ENCODE data around the gene KCNC4. TPM values are rescaled to one million over a fixed set of nuclear protein-coding genes. Genes with fewer than 3 reads are reported as not detected.

Gene KCNC4
- total RNA-seq, 1 donor, result 6.8 TPM

DNA sequence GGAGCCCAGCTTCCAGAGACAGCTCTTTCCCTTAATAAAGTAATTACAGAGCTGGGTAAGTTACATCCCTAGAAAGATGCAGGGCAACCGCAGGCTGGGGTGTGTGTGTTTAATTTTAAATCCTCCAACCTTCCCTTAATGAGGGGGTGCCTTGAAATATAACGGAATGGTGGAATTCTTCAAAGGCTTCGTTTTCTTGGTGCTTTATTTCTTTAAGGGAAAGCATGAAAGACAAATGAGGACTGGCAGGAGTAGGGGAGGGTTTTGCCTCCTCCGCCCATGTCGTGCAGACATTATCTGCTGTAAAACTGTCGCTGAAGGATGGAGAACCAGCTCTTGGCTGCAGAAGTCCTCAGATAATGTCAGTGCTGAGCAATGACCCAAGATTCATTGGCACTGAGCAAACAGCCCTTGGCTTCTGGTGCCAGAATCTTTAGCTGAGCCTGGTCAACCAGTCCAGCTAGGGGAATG lies 44.3 kb upstream of the KCNC4 start:
- TF ChIP-seq, protein P1, sequence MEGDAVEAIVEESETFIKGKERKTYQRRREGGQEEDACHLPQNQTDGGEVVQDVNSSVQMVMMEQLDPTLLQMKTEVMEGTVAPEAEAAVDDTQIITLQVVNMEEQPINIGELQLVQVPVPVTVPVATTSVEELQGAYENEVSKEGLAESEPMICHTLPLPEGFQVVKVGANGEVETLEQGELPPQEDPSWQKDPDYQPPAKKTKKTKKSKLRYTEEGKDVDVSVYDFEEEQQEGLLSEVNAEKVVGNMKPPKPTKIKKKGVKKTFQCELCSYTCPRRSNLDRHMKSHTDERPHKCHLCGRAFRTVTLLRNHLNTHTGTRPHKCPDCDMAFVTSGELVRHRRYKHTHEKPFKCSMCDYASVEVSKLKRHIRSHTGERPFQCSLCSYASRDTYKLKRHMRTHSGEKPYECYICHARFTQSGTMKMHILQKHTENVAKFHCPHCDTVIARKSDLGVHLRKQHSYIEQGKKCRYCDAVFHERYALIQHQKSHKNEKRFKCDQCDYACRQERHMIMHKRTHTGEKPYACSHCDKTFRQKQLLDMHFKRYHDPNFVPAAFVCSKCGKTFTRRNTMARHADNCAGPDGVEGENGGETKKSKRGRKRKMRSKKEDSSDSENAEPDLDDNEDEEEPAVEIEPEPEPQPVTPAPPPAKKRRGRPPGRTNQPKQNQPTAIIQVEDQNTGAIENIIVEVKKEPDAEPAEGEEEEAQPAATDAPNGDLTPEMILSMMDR (IDR thresholded peaks at IDR 0.05; ENCODE audit: insufficient read depth, low read length), result no peak
- H3K4me3 ChIP-seq (ENCODE audit: low read depth, low read length), result no peak overlapping the region
- no peak for DNase-seq (ENCODE audit: low read depth)

DNA sequence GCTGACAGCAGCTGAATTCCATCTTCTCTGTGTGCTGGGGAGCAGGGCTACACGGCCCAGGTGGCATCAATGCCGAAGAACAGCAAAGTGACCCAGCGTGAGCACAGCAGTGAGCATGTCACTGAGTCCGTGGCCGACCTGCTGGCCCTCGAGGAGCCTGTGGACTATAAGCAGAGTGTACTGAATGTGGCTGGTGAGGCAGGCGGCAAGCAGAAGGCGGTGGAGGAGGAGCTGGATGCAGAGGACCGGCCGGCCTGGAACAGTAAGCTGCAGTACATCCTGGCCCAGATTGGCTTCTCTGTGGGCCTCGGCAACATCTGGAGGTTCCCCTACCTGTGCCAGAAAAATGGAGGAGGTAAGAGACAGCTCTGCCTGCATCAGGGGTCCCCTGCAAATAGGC lies 43.3 kb upstream of the KCNC4 start:
- DNase-seq (ENCODE audit: low read depth), result no peak
- TF ChIP-seq, protein P1 (IDR thresholded peaks at IDR 0.05; ENCODE audit: insufficient read depth, low read length), result no peak
- no peak overlapping the region for H3K4me3 ChIP-seq (ENCODE audit: low read depth, low read length)

DNA sequence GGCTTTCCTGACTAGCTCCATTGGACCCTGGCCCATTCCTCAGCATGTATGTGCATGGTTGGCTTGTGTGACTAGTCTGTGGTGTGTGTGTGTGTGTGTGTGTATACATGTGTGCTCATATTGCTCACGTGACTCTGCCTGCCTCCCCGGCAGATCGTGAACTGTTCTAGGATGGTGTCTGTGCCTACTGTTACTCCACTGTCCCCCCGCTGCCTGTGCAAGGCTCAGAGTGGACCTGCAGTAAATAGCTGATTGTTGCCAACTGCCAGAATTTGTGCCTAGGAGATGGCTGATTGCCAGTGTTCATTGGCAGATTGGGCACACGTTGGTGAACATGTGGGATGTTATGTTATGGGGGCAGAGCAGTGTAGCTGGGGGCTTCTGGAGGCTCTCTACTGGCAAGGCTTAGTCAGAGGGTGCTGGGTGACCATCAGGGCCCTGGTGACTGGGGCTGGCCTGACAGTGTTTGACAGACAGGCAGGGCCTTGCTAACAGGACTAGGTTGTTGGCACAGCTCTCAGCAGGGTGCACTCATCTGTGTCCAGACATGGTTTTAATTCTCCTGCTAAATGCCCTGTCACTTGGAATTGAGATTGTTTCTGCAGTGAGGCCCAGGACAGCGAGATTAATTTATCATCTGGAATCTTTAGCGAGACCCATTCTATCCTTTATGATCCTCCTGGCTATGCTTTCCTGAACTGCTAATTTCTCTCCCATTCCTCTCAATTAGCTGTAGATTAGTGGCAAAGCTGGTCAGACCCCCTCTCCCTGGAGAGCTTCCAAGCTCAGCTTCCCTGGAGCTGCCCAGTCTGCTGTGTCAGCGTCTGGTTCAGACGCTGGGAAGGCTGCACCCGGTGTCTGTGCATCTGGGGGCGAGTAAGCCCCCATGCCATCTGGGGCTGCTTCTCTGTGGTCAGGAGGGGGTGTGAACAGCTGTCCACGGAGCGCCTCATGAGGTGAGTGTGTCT lies 39.1 kb upstream of the KCNC4 start:
- H3K4me3 ChIP-seq (ENCODE audit: low read depth, low read length), result no peak overlapping the region
- DNase-seq (ENCODE audit: low read depth), result no peak
- TF ChIP-seq, protein P1 (IDR thresholded peaks at IDR 0.05; ENCODE audit: insufficient read depth, low read length), result no peak

DNA sequence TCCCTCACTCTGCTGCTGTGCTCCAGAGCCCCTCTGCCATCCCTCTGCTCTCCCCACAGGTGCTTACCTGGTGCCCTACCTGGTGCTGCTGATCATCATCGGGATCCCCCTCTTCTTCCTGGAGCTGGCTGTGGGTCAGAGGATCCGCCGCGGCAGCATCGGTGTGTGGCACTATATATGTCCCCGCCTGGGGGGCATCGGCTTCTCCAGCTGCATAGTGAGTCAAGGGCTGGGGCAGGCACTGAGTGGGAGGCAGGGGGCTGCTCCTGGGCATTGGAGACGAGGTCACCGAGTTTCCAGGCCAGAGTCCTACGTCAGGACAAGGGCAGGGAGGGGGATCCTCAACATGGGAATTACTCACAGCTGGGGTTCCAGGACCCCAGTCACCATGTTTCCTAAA lies 38.1 kb upstream of the KCNC4 start:
- TF ChIP-seq, protein P1 (IDR thresholded peaks at IDR 0.05; ENCODE audit: insufficient read depth, low read length), result no peak
- H3K4me3 ChIP-seq (ENCODE audit: low read depth, low read length), result no peak overlapping the region
- no peak for DNase-seq (ENCODE audit: low read depth)

DNA sequence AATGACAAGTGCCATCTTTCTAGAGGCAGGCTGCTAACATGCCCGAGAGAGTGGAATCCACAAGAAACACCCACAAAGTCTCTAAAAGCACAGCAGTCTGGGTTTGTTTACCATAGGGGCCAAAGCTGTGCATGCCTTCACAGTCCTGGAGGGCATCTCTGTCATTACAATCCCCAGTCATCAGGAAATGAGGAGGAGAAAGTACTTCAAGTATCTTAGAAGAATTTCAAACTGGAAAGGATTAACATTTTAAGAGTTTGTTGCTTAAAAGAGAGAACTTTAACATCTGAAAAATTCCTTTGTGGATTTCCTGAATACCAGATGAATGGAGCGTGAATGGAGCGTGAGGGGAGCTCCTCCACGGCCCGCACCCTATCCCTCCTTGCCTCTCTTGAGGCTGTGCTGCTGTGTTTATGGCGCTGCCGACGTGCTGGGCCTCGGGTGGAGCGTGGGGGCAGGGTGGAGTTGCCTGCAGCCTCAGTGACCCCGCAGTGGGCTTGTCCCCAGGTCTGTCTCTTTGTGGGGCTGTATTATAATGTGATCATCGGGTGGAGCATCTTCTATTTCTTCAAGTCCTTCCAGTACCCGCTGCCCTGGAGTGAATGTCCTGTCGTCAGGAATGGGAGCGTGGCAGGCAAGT lies 36.5 kb upstream of the KCNC4 start:
- TF ChIP-seq, protein P1 (IDR thresholded peaks at IDR 0.05; ENCODE audit: insufficient read depth, low read length), result no peak
- no peak for DNase-seq (ENCODE audit: low read depth)
- H3K4me3 ChIP-seq (ENCODE audit: low read depth, low read length), result no peak overlapping the region

DNA sequence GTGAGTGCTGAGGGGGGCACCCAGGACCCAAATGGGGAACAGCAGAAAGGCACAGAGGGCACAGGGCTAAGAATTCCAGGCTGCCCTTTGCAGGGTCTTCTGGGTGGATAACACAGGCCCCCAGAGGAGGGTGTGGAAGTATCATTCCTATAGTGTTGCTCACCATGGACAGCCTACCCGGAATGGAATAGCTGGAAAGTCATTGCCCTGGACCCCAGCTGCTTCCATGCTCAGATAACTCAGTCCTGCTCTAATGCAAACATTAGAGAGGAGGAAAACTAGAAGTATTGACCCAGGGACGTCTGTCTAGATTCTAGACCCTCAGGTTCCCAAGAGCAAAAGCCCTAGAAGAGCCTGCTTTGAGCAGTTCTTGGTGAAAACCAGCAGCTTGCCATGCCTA lies 35.2 kb upstream of the KCNC4 start:
- DNase-seq (ENCODE audit: low read depth), result peak; percentile 11
- H3K4me3 ChIP-seq (ENCODE audit: low read depth, low read length), result no peak overlapping the region
- TF ChIP-seq, protein P1 (IDR thresholded peaks at IDR 0.05; ENCODE audit: insufficient read depth, low read length), result no peak
